Panc1 (cell line): ENCODE data around the gene AUNIP. TPM values are rescaled to one million over a fixed set of nuclear protein-coding genes. Genes with fewer than 3 reads are reported as not detected.

Source experiments
- ATAC-seq: fragments of 200-7000 bp; cut with Tn5 transposase; 2 replicates; pipeline ENCODE4 v1.9.1; 2020; ENCODE audit warnings: mild to moderate bottlenecking, moderate library complexity
- BruUV-seq: library from RNA; stranded (reverse); fragments of 400-500 nt; replicated peaks from 2 replicates; lab custom pipeline; 2021; lab: Mats Ljungman, UMichigan
- CTCF ChIA-PET: fragments of 300-600 bp; sonication (Branson Sonifier 250); formaldehyde crosslinking; loops from one replicate; lab custom pipeline; 2022; ENCODE audit warnings: antibody characterized with exemption; lab: Charles Lee
- POLR2A ChIA-PET: fragments of 300-600 bp; sonication (Branson Sonifier 250); formaldehyde crosslinking; loops from one replicate; lab custom pipeline; 2022; ENCODE audit warnings: antibody characterized with exemption; lab: Charles Lee
- DNase-seq: peaks from one replicate; pipeline ENCODE4 v3.0.0-alpha.2; 2010; ENCODE audit warnings: low read depth, low spot score
- H3K27ac ChIP-seq: 2 replicates; pipeline ENCODE4 v1.5.1; 2011; ENCODE audit warnings: mild to moderate bottlenecking, low read length, inconsistent platforms
- H3K27me3 ChIP-seq: fragments of 200-500 bp; sonication (Bioruptor generic); 2 replicates; pipeline ENCODE4 v1.6.0; 2014; ENCODE audit warnings: low read length, inconsistent platforms; ENCODE audit not compliant: control insufficient read depth, insufficient read depth
- H3K36me3 ChIP-seq: fragments of 200-500 bp; sonication (Bioruptor generic); 2 replicates; pipeline ENCODE4 v1.5.1; 2014; ENCODE audit warnings: inconsistent platforms, mild to moderate bottlenecking, low read length, moderate library complexity; ENCODE audit not compliant: control insufficient read depth, insufficient read depth
- H3K4me1 ChIP-seq: 2 replicates; pipeline ENCODE4 v1.5.1; 2011; ENCODE audit warnings: inconsistent platforms, mild to moderate bottlenecking, low read length, moderate library complexity; ENCODE audit not compliant: control insufficient read depth, insufficient read depth
- H3K4me3 ChIP-seq, 2 experiments: 2 replicates each; pipeline ENCODE4 v1.5.1; 2011 to 2012; ENCODE audit warnings: low read depth in 2 of 2, low read length in 2 of 2, mild to moderate bottlenecking in 2 of 2, inconsistent platforms in 1 of 2, moderate library complexity in 1 of 2
- H3K9me3 ChIP-seq: fragments of 200-500 bp; sonication (Bioruptor generic); 2 replicates; pipeline ENCODE4 v1.5.1; 2014; ENCODE audit warnings: low read depth, mild to moderate bottlenecking, inconsistent platforms, low read length, moderate library complexity; ENCODE audit not compliant: control insufficient read depth, insufficient read depth
- CTCF ChIP-seq: fragments of 450-650 bp; IDR thresholded peaks from 2 replicates; pipeline ENCODE4 v1.5.1; 2017; ENCODE audit warnings: mild to moderate bottlenecking
- POLR2AphosphoS5 ChIP-seq: IDR thresholded peaks from 2 replicates; pipeline ENCODE4 v1.6.1; 2012; ENCODE audit warnings: mild to moderate bottlenecking, low read depth, low read length, moderate library complexity
- REST ChIP-seq, 2 experiments: IDR thresholded peaks; 2 replicates each; pipeline ENCODE4 v1.6.1; 2011 to 2012; ENCODE audit warnings: low read depth in 2 of 2, control low read depth in 1 of 2, low read length in 1 of 2, mild to moderate bottlenecking in 1 of 2, moderate library complexity in 1 of 2; ENCODE audit not compliant: insufficient read depth in 1 of 2
- SIN3A ChIP-seq: IDR thresholded peaks from 2 replicates; pipeline ENCODE4 v1.6.1; 2012; ENCODE audit warnings: low read depth, mild to moderate bottlenecking, low read length, moderate library complexity, borderline replicate concordance; ENCODE audit not compliant: insufficient read depth
- TCF7L2 ChIP-seq: IDR thresholded peaks from 2 replicates; pipeline ENCODE4 v1.6.1; 2011; ENCODE audit warnings: mild to moderate bottlenecking, low read depth, low read length, inconsistent platforms
- in situ Hi-C: cut with HindIII; loops from 2 replicates; pipeline ENCODE4 v1.10.0; 2016; ENCODE audit warnings: low sequenced_read_pairs, low pct_unique_long_range_greater_than_20kb
- intact Hi-C: fragments of 100-400 bp; cut with micrococcal nuclease; formaldehyde crosslinking; loops from one replicate; pipeline ENCODE4 v1.10.0; 2022; ENCODE audit not compliant: unreplicated experiment
- total RNA-seq: library from RNA; stranded (reverse); gene quantifications from one replicate; pipeline ENCODE4 v1.2.1, GENCODE V29; 2021; ENCODE audit not compliant: unreplicated experiment

Gene AUNIP
- total RNA-seq, 1 experiment from 2014 or later = 12.2 TPM

- CTCF ChIA-PET = no interaction called here
Observed at GRCh38 chr1:25833158-25833557, 26.1 kb downstream of the AUNIP start.

GRCh38 chr1:25832336-25833037 lies 26.8 kb downstream of the AUNIP start:
- Histone ChIP-seq H3K4me1 (peaks cover 5% of the 10 kb centered on the region; the same call in 1 of the 2 replicates), H3K9me3 (no peaks in the 10 kb centered on the region), H3K4me3 (no peak overlapping the region), H3K27me3 (no peaks in the 10 kb centered on the region), H3K27ac (no peak overlapping the region), H3K36me3 (peaks cover 39% of the 10 kb centered on the region)
- no peak for DNase-seq
- in situ Hi-C loops (no loop called here), intact Hi-C loops (loop anchor here (10.0 kb wide), 1 partner anchor 162 kb away; the partner anchor contains the start of gene PAFAH2)
- ChIA-PET CTCF (no interaction called here), POLR2A (no interaction called here)
- TF ChIP-seq SIN3A (no peak), TCF7L2 (no peak), POLR2AphosphoS5 (no peak), REST (IDR thresholded peaks at IDR 0.05; ENCODE audit: insufficient read depth in 1 of 2, low read depth in 2 of 2, low read length in 1 of 2) (no peak), CTCF (no peak)
- ATAC-seq = peak; percentile 44; the same call in 1 of the 2 replicates
- BruUV-seq = TSS peak; percentile 62

More at GRCh38 chr1:25833158-25833557, 26.1 kb downstream of the AUNIP start:
- Histone ChIP-seq H3K36me3 (peaks cover 39% of the 10 kb centered on the region), H3K27me3 (no peaks in the 10 kb centered on the region), H3K9me3 (no peaks in the 10 kb centered on the region), H3K4me1 (peaks cover 5% of the 10 kb centered on the region; the same call in 1 of the 2 replicates), H3K4me3 (no peak overlapping the region), H3K27ac (no peak overlapping the region)
- no peak for TF ChIP-seq REST (IDR thresholded peaks at IDR 0.05; ENCODE audit: insufficient read depth in 1 of 2, low read depth in 2 of 2, low read length in 1 of 2)
- POLR2A ChIA-PET = no interaction called here
- no peak for ATAC-seq
- in situ Hi-C loops = no loop called here
- DNase-seq = no peak
- intact Hi-C loops = loop anchor here (10.0 kb wide), 1 partner anchor 162 kb away; the partner anchor contains the start of gene PAFAH2
- BruUV-seq = no TSS peak
